ENCODE results near the gene AZGP1. TPM values are rescaled to one million over a fixed set of nuclear protein-coding genes. Genes with fewer than 3 reads are reported as not detected.

Gene AZGP1
- total RNA-seq, 4 donors from 2014 or later, result 2.6 to 10.3 (median 4.2) TPM; not detected in 1

DNA sequence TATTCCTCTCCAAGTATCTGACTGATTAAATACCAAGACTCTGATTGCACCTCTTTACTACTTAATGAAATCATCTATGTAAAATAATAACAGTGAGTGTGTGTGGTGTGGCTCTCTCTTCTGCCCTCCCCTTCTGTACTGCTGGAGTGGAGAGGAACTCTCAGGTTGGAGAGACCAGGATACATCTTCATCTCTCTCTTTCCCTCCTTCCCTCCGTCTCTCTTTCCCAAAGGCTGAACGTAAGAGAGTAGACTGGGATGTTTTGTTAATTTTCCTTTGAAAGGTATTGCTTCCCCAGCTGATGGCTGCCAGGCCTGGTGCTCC lies 46.1 kb downstream of the AZGP1 start:
- Histone ChIP-seq H3K27ac (peak overlapping the region in 1 of 4 donors; percentile 50), H3K4me3 (peak overlapping the region in 1 of 4 donors; percentile 36), H3K4me1 (peaks cover 0 to 4% of the 10 kb centered on the region in 2 donors), H3K9me3 (no peaks in the 10 kb centered on the region), H3K36me3 (no peaks in the 10 kb centered on the region), H3K27me3 (peaks cover 4 to 18% (median 6%) of the 10 kb centered on the region in 3 donors)
- intact Hi-C loops (cut with DNase I; ENCODE audit: low total_unique reads) (no loop called here), in situ Hi-C loops (cut with MboI; ENCODE audit: low sequenced_read_pairs in 4 of 4) (no loop called here)
- DNase-seq (no peak), ATAC-seq (no peak)
- TF ChIP-seq POLR2A (IDR thresholded peaks at IDR 0.05), result no peak
- TF ChIP-seq, protein P1, sequence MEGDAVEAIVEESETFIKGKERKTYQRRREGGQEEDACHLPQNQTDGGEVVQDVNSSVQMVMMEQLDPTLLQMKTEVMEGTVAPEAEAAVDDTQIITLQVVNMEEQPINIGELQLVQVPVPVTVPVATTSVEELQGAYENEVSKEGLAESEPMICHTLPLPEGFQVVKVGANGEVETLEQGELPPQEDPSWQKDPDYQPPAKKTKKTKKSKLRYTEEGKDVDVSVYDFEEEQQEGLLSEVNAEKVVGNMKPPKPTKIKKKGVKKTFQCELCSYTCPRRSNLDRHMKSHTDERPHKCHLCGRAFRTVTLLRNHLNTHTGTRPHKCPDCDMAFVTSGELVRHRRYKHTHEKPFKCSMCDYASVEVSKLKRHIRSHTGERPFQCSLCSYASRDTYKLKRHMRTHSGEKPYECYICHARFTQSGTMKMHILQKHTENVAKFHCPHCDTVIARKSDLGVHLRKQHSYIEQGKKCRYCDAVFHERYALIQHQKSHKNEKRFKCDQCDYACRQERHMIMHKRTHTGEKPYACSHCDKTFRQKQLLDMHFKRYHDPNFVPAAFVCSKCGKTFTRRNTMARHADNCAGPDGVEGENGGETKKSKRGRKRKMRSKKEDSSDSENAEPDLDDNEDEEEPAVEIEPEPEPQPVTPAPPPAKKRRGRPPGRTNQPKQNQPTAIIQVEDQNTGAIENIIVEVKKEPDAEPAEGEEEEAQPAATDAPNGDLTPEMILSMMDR (IDR thresholded peaks at IDR 0.05 in 4 of 5, conservative IDR thresholded peaks at IDR 0.05 in 1 of 5), result no peak

DNA sequence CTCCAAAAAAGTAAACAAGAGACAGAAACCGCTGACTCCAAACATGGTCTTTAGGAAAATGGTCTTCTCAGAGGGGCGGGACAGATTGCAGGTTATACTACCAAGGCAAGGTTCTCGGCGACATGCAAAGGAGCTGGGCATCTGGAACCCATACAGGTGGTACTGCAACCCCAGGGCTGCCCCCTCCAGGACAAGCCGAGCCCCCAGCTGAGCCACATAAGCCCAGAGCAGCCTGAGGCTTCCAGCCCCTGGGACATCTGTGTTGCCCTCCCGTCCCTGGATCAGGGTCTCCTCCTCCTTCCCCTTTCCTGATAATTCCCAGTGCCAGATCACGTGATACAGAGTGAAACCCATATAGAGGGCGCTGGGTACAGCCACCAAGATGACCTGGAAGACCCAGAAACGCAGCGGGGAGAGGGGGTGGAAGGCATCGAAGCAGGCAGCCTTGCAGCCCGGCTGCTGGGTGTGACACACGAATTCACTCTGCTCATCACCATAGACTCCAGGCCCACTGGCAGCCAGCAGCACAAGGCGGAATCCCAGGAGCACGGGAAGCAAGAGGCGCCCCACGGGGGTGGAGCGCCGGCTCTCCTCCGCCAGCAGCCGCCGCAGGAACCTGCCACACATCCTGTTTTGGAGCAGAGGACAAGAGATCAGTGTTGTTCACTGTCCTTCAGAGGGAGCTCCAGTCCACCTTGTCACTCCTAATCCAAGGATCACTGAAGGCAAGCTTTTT lies 46.7 kb downstream of the AZGP1 start, which contains the start of gene GJC3:
Gene GJC3 (minus strand): TSS at position 627 of the 736 bp plus-strand sequence. CDS start 0 bp downstream, at position 627.
- DNase-seq (no peak), ATAC-seq (peak; percentile 56 to 77)
- intact Hi-C loops (cut with DNase I; ENCODE audit: low total_unique reads), result no loop called here
- peaks cover 4 to 18% (median 6%) of the 10 kb centered on the region in 3 donors for H3K27me3 ChIP-seq
- H3K27ac ChIP-seq, result peak within 1 kb of the TSS in 2 of 4 donors; percentile 31 to 50
- no peaks in the 10 kb centered on the region for H3K36me3 ChIP-seq
- H3K9me3 ChIP-seq, result no peaks in the 10 kb centered on the region
- TF ChIP-seq POLR2A (IDR thresholded peaks at IDR 0.05), result no peak
- TF ChIP-seq, protein P1 (IDR thresholded peaks at IDR 0.05 in 4 of 5, conservative IDR thresholded peaks at IDR 0.05 in 1 of 5), result peak in 2 of 5 experiments; percentile 22 to 33
- H3K4me1 ChIP-seq, result peaks cover 0 to 4% of the 10 kb centered on the region in 2 donors
- in situ Hi-C loops (cut with MboI; ENCODE audit: low sequenced_read_pairs in 4 of 4), result no loop called here
- H3K4me3 ChIP-seq, result peak within 1 kb of the TSS in 3 of 4 donors; percentile 13 to 36 (median 26)

DNA sequence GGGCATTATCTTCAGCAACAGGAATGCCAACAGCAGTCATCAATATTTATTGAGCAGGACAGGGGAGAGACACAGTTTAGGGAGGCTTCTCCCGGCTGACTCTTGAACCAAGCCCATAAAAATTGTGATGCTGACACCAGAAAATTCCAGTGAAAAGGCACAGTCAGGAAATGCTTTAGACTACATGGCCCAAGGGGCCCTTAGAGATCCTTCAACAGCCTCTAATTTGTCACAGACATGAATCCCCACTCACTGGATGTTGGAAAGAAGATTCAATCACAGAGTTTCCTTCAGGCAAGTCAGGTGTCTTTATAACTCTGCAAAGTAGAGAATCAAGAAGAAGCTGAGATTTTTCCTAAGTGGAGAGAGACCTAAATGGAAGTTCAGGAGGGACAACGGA lies 47.6 kb downstream of the AZGP1 start:
- in situ Hi-C loops (cut with MboI; ENCODE audit: low sequenced_read_pairs in 4 of 4), result no loop called here
- TF ChIP-seq, protein P1 (IDR thresholded peaks at IDR 0.05 in 4 of 5, conservative IDR thresholded peaks at IDR 0.05 in 1 of 5), result no peak
- no peak for TF ChIP-seq POLR2A (IDR thresholded peaks at IDR 0.05)
- H3K4me1 ChIP-seq, result peaks cover 0 to 4% of the 10 kb centered on the region in 2 donors
- H3K27ac ChIP-seq, result no peak overlapping the region
- no peaks in the 10 kb centered on the region for H3K9me3 ChIP-seq
- no peak for DNase-seq
- no peak overlapping the region for H3K4me3 ChIP-seq
- H3K27me3 ChIP-seq, result peaks cover 4 to 18% (median 6%) of the 10 kb centered on the region in 3 donors
- intact Hi-C loops (cut with DNase I; ENCODE audit: low total_unique reads), result no loop called here
- no peak for ATAC-seq
- no peaks in the 10 kb centered on the region for H3K36me3 ChIP-seq

DNA sequence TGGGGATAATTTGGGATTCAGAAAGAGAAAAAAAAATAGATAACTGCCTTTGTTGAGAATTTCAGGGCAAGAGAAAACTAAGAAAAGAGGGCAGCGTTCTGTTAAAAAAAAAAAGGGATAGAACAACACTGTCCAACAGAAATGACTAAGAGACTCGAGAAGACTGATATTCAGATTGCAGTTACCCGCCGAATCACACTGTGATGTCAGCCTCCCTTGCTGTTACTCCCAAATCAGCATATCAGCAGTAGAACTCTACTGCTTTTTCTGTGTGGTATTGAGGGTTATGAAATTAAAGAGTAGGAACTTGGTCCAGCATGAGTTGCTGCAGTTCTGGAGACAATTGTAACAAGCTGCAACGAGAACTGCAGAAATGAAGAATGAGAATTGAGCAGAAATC lies 48.3 kb downstream of the AZGP1 start:
- Histone ChIP-seq H3K4me3 (no peak overlapping the region), H3K4me1 (peaks cover 0 to 4% of the 10 kb centered on the region in 2 donors), H3K27ac (no peak overlapping the region), H3K36me3 (no peaks in the 10 kb centered on the region), H3K27me3 (peaks cover 4 to 18% (median 6%) of the 10 kb centered on the region in 3 donors), H3K9me3 (no peaks in the 10 kb centered on the region)
- TF ChIP-seq, protein P1 (IDR thresholded peaks at IDR 0.05 in 4 of 5, conservative IDR thresholded peaks at IDR 0.05 in 1 of 5), result no peak
- TF ChIP-seq POLR2A (IDR thresholded peaks at IDR 0.05), result no peak
- in situ Hi-C loops (cut with MboI; ENCODE audit: low sequenced_read_pairs in 4 of 4), result no loop called here
- DNase-seq, result no peak
- intact Hi-C loops (cut with DNase I; ENCODE audit: low total_unique reads), result no loop called here
- no peak for ATAC-seq

All from gastrocnemius medialis (tissue), 4 donors.